HAP-1 (cell line): ENCODE data around the gene ENOX1.

Experiments
- DNase-seq, 2 experiments: peaks; one replicate each; pipeline ENCODE4 v3.0.0-alpha.2; 2016 to 2020; ENCODE audit warnings: low spot score in 2 of 2
- H3K27me3 ChIP-seq: fragments of 250-450 bp; sonication (Bioruptor Pico); 2 replicates; pipeline ENCODE4 v1.5.1; 2020; ENCODE audit warnings: low read depth, mild to moderate bottlenecking, moderate library complexity
- H3K36me3 ChIP-seq: fragments of 250-450 bp; sonication (Bioruptor Pico); replicated peaks from 2 replicates; pipeline ENCODE4 v1.5.1; 2020; ENCODE audit warnings: mild to moderate bottlenecking
- H3K4me1 ChIP-seq: fragments of 250-450 bp; sonication (Bioruptor Pico); 2 replicates; pipeline ENCODE4 v1.5.1; 2020; ENCODE audit warnings: mild to moderate bottlenecking
- H3K4me3 ChIP-seq: fragments of 250-450 bp; sonication (Bioruptor Pico); 2 replicates; pipeline ENCODE4 v1.5.1; 2020; ENCODE audit warnings: mild to moderate bottlenecking, moderate library complexity
- H3K9me3 ChIP-seq: fragments of 250-450 bp; sonication (Bioruptor Pico); 2 replicates; pipeline ENCODE4 v1.5.1; 2020; ENCODE audit warnings: mild to moderate bottlenecking, moderate library complexity
- in situ Hi-C: fragments of 300-500 bp; cut with MboI; formaldehyde crosslinking; loops from 3 replicates; pipeline ENCODE4 v1.14.3; 2020; ENCODE audit warnings: low sequenced_read_pairs, inconsistent platforms, mixed read lengths

The ENOX1 gene

GRCh38 chr13:43757266-43757665 is 29.5 kb downstream of the ENOX1 start:
- DNase-seq, result no peak
- no peaks in the 10 kb centered on the region for H3K36me3 ChIP-seq
- H3K4me1 ChIP-seq, result peaks cover 9% of the 10 kb centered on the region
- in situ Hi-C loops, result no loop called here
- no peaks in the 10 kb centered on the region for H3K27me3 ChIP-seq
- no peak overlapping the region for H3K4me3 ChIP-seq
- H3K9me3 ChIP-seq, result no peaks in the 10 kb centered on the region

GRCh38 chr13:43755844-43756243 is 30.9 kb downstream of the ENOX1 start:
- in situ Hi-C loops, result no loop called here

GRCh38 chr13:43751624-43752023 is 35.1 kb downstream of the ENOX1 start:
- in situ Hi-C loops, result no loop called here
- H3K4me1 ChIP-seq, result peaks cover 9% of the 10 kb centered on the region
- DNase-seq, result no peak
- H3K36me3 ChIP-seq, result no peaks in the 10 kb centered on the region
- H3K4me3 ChIP-seq, result no peak overlapping the region
- H3K9me3 ChIP-seq, result no peaks in the 10 kb centered on the region
- H3K27me3 ChIP-seq, result no peaks in the 10 kb centered on the region

More at GRCh38 chr13:43755844-43756243, 30.9 kb downstream of the ENOX1 start:
- Histone ChIP-seq H3K4me3 (no peak overlapping the region), H3K9me3 (no peaks in the 10 kb centered on the region), H3K27me3 (no peaks in the 10 kb centered on the region), H3K36me3 (no peaks in the 10 kb centered on the region), H3K4me1 (peaks cover 9% of the 10 kb centered on the region)
- DNase-seq, result no peak

- no peak overlapping the region for H3K4me3 ChIP-seq
- peaks cover under 1% of the 10 kb centered on the region for H3K4me1 ChIP-seq
- no peaks in the 10 kb centered on the region for H3K36me3 ChIP-seq
- no peak for DNase-seq
- H3K27me3 ChIP-seq, result no peaks in the 10 kb centered on the region
- H3K9me3 ChIP-seq, result no peaks in the 10 kb centered on the region
- in situ Hi-C loops, result no loop called here
Observed at GRCh38 chr13:43749503-43749902, 37.3 kb downstream of the ENOX1 start.

GRCh38 chr13:43744261-43745031 is 42.3 kb downstream of the ENOX1 start:
- in situ Hi-C loops, result no loop called here
- H3K4me1 ChIP-seq, result no peaks in the 10 kb centered on the region
- H3K36me3 ChIP-seq, result no peaks in the 10 kb centered on the region
- no peaks in the 10 kb centered on the region for H3K27me3 ChIP-seq
- H3K4me3 ChIP-seq, result no peak overlapping the region
- no peak for DNase-seq
- no peaks in the 10 kb centered on the region for H3K9me3 ChIP-seq

- H3K4me3 ChIP-seq, result no peak overlapping the region
- no peaks in the 10 kb centered on the region for H3K36me3 ChIP-seq
- in situ Hi-C loops, result no loop called here
- no peaks in the 10 kb centered on the region for H3K4me1 ChIP-seq
- H3K9me3 ChIP-seq, result no peaks in the 10 kb centered on the region
- DNase-seq, result no peak
- H3K27me3 ChIP-seq, result no peaks in the 10 kb centered on the region
Observed at GRCh38 chr13:43742911-43743310, 43.9 kb downstream of the ENOX1 start.

GRCh38 chr13:43737392-43737923 is 49.3 kb downstream of the ENOX1 start:
- in situ Hi-C loops, result no loop called here

GRCh38 chr13:43732726-43733125 is 54.0 kb downstream of the ENOX1 start:
- DNase-seq, result no peak
- Histone ChIP-seq H3K27me3 (no peaks in the 10 kb centered on the region), H3K4me3 (no peak overlapping the region), H3K36me3 (no peaks in the 10 kb centered on the region), H3K9me3 (no peaks in the 10 kb centered on the region), H3K4me1 (no peaks in the 10 kb centered on the region)
- in situ Hi-C loops, result no loop called here

More at GRCh38 chr13:43737392-43737923, 49.3 kb downstream of the ENOX1 start:
- Histone ChIP-seq H3K4me1 (no peaks in the 10 kb centered on the region), H3K9me3 (no peaks in the 10 kb centered on the region), H3K36me3 (no peaks in the 10 kb centered on the region), H3K4me3 (no peak overlapping the region), H3K27me3 (no peaks in the 10 kb centered on the region)
- no peak for DNase-seq

- Histone ChIP-seq H3K9me3 (no peaks in the 10 kb centered on the region), H3K4me3 (no peak overlapping the region), H3K4me1 (no peaks in the 10 kb centered on the region), H3K27me3 (no peaks in the 10 kb centered on the region), H3K36me3 (no peaks in the 10 kb centered on the region)
- DNase-seq, result no peak
- in situ Hi-C loops, result no loop called here
Observed at GRCh38 chr13:43731296-43731695, 55.5 kb downstream of the ENOX1 start.

- no peak for DNase-seq
- no peaks in the 10 kb centered on the region for H3K4me1 ChIP-seq
- in situ Hi-C loops, result no loop called here
- no peaks in the 10 kb centered on the region for H3K36me3 ChIP-seq
- no peaks in the 10 kb centered on the region for H3K9me3 ChIP-seq
- H3K27me3 ChIP-seq, result no peaks in the 10 kb centered on the region
- no peak overlapping the region for H3K4me3 ChIP-seq
Observed at GRCh38 chr13:43730642-43731041, 56.1 kb downstream of the ENOX1 start.

- in situ Hi-C loops, result no loop called here
- H3K36me3 ChIP-seq, result no peaks in the 10 kb centered on the region
- no peaks in the 10 kb centered on the region for H3K9me3 ChIP-seq
- DNase-seq, result no peak
- no peaks in the 10 kb centered on the region for H3K27me3 ChIP-seq
- no peak overlapping the region for H3K4me3 ChIP-seq
- no peaks in the 10 kb centered on the region for H3K4me1 ChIP-seq
Observed at GRCh38 chr13:43728421-43728820, 58.4 kb downstream of the ENOX1 start.

GRCh38 chr13:43727856-43728255 is 58.9 kb downstream of the ENOX1 start:
- no peaks in the 10 kb centered on the region for H3K27me3 ChIP-seq

GRCh38 chr13:43725460-43725859 is 61.3 kb downstream of the ENOX1 start:
- Histone ChIP-seq H3K4me1 (peaks cover 9% of the 10 kb centered on the region), H3K4me3 (no peak overlapping the region), H3K27me3 (no peaks in the 10 kb centered on the region), H3K9me3 (no peaks in the 10 kb centered on the region), H3K36me3 (no peaks in the 10 kb centered on the region)
- DNase-seq, result no peak
- in situ Hi-C loops, result no loop called here

More at GRCh38 chr13:43727856-43728255, 58.9 kb downstream of the ENOX1 start:
- no peak for DNase-seq
- Histone ChIP-seq H3K36me3 (no peaks in the 10 kb centered on the region), H3K4me3 (no peak overlapping the region), H3K4me1 (no peaks in the 10 kb centered on the region; the same call in 1 of the 2 replicates), H3K9me3 (no peaks in the 10 kb centered on the region)
- in situ Hi-C loops, result no loop called here

- Histone ChIP-seq H3K36me3 (no peaks in the 10 kb centered on the region), H3K27me3 (no peaks in the 10 kb centered on the region), H3K4me1 (peaks cover 9% of the 10 kb centered on the region), H3K4me3 (no peak overlapping the region), H3K9me3 (no peaks in the 10 kb centered on the region)
- in situ Hi-C loops, result no loop called here
- DNase-seq, result no peak
Observed at GRCh38 chr13:43720780-43721397, 65.9 kb downstream of the ENOX1 start.
